ENCODE data around the gene OR6C76.

OR6C76 gene

DNA sequence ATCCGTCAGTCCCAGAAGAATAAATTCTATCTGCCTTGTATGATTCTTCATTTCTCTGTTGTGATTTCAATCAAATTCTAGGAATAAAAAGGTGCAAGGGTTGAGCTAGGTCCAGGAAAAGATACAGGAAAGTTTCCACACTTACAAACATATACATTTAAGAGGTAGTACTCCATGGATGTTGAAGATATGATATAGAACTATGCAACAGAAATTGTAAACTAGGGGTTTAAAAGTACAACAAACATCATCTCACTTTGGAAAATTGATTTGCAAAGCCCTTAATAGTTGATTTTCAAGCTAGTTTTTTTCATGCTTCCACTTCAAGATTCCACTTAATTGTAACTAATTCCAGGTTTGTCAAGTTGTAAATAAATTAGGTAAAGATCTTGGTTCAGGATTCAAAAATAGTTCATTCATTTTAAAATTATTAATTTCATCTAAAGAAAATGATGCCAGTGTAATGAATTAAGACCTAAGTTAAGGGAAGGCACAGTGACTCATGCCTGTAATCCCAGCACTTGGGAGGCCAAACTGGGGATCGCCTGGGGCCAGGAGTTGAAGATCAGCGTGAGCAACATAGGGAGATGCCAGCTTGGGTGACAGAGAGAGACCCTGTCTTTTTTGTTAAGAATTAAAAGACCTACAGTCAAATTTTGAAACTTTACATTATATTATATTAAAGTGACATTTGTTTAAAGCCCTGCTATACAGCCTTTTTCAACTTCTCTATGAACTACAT lies 44.2 kb downstream of the OR6C76 start, which contains the start of gene OR6C70:
TSS of gene OR6C70 (minus strand) at position 51 of the 742 bp plus-strand sequence. CDS start at position 51, 0 bp downstream.
- no peak for DNase-seq

DNA sequence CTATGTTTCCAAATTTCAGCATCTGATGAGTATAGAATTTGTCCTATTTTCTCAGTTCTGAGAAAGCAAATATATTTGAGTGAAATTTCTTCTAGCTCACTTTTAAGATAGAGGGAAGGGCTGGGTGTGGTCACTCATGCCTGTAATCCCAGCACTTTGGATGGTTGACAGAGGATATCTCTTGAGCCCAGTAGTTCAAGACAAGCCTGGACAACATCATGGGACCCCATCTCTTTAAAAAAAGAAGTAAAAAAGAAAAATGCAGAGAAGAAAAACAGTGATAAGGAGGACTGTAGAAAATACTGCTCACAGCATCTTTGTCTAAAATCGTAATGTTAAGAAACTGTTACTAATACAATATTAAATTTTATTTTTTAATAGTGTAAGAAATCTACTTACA lies 46.2 kb downstream of the OR6C76 start:
- no peak for DNase-seq

All from suppressor macrophage treated with lipopolysaccharide for 4 hours (primary cell).